OCI-LY3 (cell line): ENCODE results near the gene GPR55.

Source experiments
- H2AFZ ChIP-seq: fragments of 200-600, 300-600 bp; shearing (Covaris generic); 2 replicates; pipeline ENCODE4 v1.6.0; 2014; ENCODE audit warnings: antibody characterized with exemption, low read depth, low read length
- H3K27ac ChIP-seq: fragments of 200-600, 300-600 bp; sonication (generic); 2 replicates; pipeline ENCODE4 v1.5.1; 2014; ENCODE audit warnings: mild to moderate bottlenecking, low read length, moderate library complexity, mixed read lengths
- H3K27me3 ChIP-seq: fragments of 200-600, 300-600 bp; sonication (generic); 2 replicates; pipeline ENCODE4 v1.6.1; 2014; ENCODE audit warnings: low read depth, low read length, mixed read lengths
- H3K36me3 ChIP-seq: fragments of 200-600, 300-600 bp; sonication (generic); replicated peaks from 2 replicates; pipeline ENCODE3; 2014; ENCODE audit warnings: low read depth, low read length, mixed read lengths
- H3K4me1 ChIP-seq: fragments of 300-600, 200-600 bp; sonication (generic); 2 replicates; pipeline ENCODE4 v1.6.1; 2014; ENCODE audit warnings: low read length, mixed read lengths
- H3K4me2 ChIP-seq: fragments of 200-600, 300-600 bp; sonication (generic); 2 replicates; pipeline ENCODE4 v1.6.1; 2014; ENCODE audit warnings: low read length, mixed read lengths
- H3K4me3 ChIP-seq: fragments of 300-600, 200-600 bp; sonication (generic); 2 replicates; pipeline ENCODE4 v1.5.1; 2014; ENCODE audit warnings: antibody characterized with exemption, mild to moderate bottlenecking, low read length, moderate library complexity
- H3K79me2 ChIP-seq: fragments of 300-600, 200-600 bp; shearing (Covaris generic); 2 replicates; pipeline ENCODE4 v1.6.1; 2014; ENCODE audit warnings: mild to moderate bottlenecking, low read length, mixed read lengths
- H3K9ac ChIP-seq: fragments of 300-600, 200-600 bp; shearing (Covaris generic); 2 replicates; pipeline ENCODE4 v1.6.0; 2014; ENCODE audit warnings: mild to moderate bottlenecking, low read length, moderate library complexity
- H3K9me3 ChIP-seq: fragments of 200-600, 300-600 bp; shearing (Covaris generic); 2 replicates; pipeline ENCODE4 v1.6.1; 2014; ENCODE audit warnings: low read length, mixed read lengths; ENCODE audit not compliant: insufficient read depth
- H4K20me1 ChIP-seq: fragments of 200-600, 300-600 bp; sonication (generic); 2 replicates; pipeline ENCODE4 v1.6.1; 2016; ENCODE audit warnings: low read length, mixed read lengths; ENCODE audit not compliant: insufficient read depth
- CTCF ChIP-seq: fragments of 200-600, 300-600 bp; sonication (generic); IDR thresholded peaks from 2 replicates; pipeline ENCODE4 v1.5.1; 2014; ENCODE audit warnings: antibody characterized with exemption, low read length, low read depth
- EZH2phosphoT487 ChIP-seq: fragments of 200-600 bp; shearing (Covaris generic); IDR thresholded peaks from 2 replicates; pipeline ENCODE4 v1.6.1; 2018; ENCODE audit warnings: antibody characterized with exemption, mixed run types, low read depth

GPR55 gene

GRCh38 chr2:230898016-230898712 is 26.9 kb downstream of the GPR55 start:
- Histone ChIP-seq H3K9me3 (no peaks in the 10 kb centered on the region), H3K4me3 (no peak overlapping the region), H4K20me1 (no peaks in the 10 kb centered on the region), H3K9ac (no peak overlapping the region), H3K27me3 (no peaks in the 10 kb centered on the region), H3K36me3 (no peaks in the 10 kb centered on the region), H3K79me2 (no peaks in the 10 kb centered on the region), H2AFZ (no peak overlapping the region), H3K4me1 (peaks cover 80% of the 10 kb centered on the region), H3K27ac (no peak overlapping the region), H3K4me2 (no peak overlapping the region)
- TF ChIP-seq EZH2phosphoT487 (no peak), CTCF (no peak)

GRCh38 chr2:230896346-230897115 is 28.5 kb downstream of the GPR55 start:
- H3K79me2 ChIP-seq: no peaks in the 10 kb centered on the region; the same call in 1 of the 2 replicates
- H3K36me3 ChIP-seq: peaks cover 3% of the 10 kb centered on the region
- no peak overlapping the region for H2AFZ ChIP-seq
- TF ChIP-seq EZH2phosphoT487: no peak
- TF ChIP-seq CTCF: no peak
- H3K4me2 ChIP-seq: no peak overlapping the region
- no peaks in the 10 kb centered on the region for H4K20me1 ChIP-seq
- H3K27ac ChIP-seq: no peak overlapping the region
- H3K9me3 ChIP-seq: no peaks in the 10 kb centered on the region
- no peak overlapping the region for H3K4me3 ChIP-seq
- H3K27me3 ChIP-seq: no peaks in the 10 kb centered on the region
- H3K4me1 ChIP-seq: peaks cover 86% of the 10 kb centered on the region
- H3K9ac ChIP-seq: no peak overlapping the region

- no peaks in the 10 kb centered on the region; the same call in 1 of the 2 replicates for H3K79me2 ChIP-seq
- H3K9ac ChIP-seq: no peak overlapping the region
- no peak overlapping the region for H2AFZ ChIP-seq
- H3K27me3 ChIP-seq: no peaks in the 10 kb centered on the region
- no peak for TF ChIP-seq CTCF
- no peak for TF ChIP-seq EZH2phosphoT487
- peaks cover 3% of the 10 kb centered on the region for H3K36me3 ChIP-seq
- H3K27ac ChIP-seq: no peak overlapping the region; the same call in 1 of the 2 replicates
- no peaks in the 10 kb centered on the region for H3K9me3 ChIP-seq
- no peaks in the 10 kb centered on the region for H4K20me1 ChIP-seq
- H3K4me1 ChIP-seq: peaks cover 94% of the 10 kb centered on the region
- H3K4me2 ChIP-seq: no peak overlapping the region; the same call in 1 of the 2 replicates
- H3K4me3 ChIP-seq: no peak overlapping the region
Measured at GRCh38 chr2:230895536-230896345, 29.3 kb downstream of the GPR55 start.
